HG03135 (cell line): ENCODE results near the gene IGSF22.

Experiments
- ATAC-seq: cut with Tn5 transposase; IDR thresholded peaks from one replicate; pipeline ENCODE4 v1.9.1; 2021; ENCODE audit warnings: mild to moderate bottlenecking, moderate library complexity; ENCODE audit not compliant: unreplicated experiment

IGSF22 gene

DNA sequence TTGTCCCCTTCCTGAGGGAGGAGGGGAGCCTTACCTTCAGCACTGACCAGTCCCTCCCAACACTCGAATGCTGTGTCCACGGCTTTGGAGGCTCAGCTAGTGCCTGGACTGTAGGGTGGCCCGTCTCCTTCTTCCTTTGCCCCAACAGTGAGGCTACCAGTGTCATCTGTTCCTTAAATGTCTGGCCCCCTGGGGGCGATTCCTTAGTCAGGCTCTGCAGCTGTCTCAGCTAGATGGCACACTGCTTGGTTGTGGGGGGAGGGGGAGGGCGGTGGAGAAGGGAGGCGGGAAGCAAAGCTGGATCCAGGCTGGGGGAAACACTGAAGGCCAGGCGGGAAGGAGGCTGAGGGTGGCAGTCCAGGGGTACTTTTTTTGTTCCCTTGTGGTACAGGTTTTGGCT, at the start of gene IGSF22:
TSS of gene IGSF22 (minus strand) at position 149 of the 400 bp plus-strand sequence. CDS start 1,952 bp downstream, outside the sequence.
- no peak for ATAC-seq

DNA sequence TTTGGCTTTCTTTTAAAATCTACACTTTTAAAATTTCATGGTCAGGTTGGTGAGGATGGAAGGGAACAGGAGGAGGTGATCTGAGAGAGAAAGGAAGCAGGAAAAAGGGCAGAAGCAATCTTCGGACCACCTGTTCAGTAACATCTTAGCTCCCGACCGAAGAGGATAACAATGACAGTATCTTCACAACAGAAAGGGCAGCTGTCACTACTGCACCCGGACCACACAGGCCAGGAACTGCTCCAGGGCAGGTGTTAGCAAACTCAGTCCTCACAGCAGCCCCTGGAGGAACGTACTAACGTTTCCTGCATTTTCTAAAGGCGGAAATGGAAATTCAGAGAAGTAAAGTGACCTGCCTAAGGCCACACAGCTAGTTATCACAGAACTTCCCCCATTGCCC, 48.8 kb upstream of the IGSF22 start:
- ATAC-seq = no peak

DNA sequence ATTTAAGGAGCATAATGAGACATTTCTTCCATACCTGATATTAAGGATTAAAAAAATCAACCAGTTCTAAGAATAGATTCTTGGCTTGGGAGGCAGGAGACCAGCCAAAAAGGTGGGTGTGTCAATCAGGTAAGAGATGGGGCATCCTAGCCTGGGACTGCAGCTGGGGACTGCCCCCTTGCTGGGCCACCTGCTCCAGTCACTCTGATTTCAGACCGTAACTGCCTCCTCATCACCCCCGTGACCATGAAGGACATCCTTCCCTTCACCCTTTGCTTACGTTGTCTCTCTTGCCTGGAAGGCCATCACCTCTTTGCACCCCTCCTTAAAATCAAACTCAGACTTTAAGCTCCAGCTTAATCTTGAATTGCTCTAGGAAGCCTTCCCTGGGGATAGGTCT, 47.7 kb upstream of the IGSF22 start:
- no peak for ATAC-seq

DNA sequence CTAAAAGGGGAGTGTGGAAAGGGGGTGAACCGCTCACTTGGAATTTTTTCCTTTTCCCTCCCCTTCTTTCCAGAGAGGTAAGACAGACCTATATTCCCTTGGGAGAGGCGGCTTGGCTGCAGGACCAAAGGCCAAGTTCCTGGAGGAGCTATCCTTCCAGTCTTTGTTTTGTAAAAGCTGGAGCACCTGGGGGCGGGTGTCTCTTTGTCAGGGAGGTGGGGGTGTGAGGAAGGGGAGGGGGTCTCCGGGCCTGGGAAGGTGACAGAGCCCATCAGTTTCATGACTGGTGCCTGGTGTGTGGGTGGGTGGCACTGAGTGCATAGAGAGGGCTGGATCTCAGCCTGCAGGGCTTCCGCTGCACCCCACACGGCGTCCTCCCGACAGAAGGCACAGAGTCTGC, 47.1 kb upstream of the IGSF22 start:
- ATAC-seq = no peak

DNA sequence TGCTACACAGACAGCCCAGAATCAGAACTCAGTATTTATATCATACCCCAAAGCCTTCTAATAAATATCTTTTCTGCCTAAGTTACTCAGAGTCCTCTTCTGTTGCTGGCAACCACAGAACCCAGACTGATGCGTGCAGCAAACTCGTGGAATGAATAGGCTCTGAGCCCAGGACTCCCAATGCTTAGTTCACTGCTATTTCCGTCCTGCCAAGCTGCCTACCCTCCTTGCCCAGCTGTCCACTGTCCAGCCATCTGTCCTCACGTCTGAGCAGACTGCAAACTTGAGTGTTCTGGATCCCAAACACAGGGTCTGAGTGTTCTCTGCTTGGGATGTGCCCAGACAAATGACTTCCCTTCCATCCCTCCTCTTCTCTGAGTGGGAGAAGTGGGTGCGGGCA, 46.2 kb upstream of the IGSF22 start:
- no peak for ATAC-seq

DNA sequence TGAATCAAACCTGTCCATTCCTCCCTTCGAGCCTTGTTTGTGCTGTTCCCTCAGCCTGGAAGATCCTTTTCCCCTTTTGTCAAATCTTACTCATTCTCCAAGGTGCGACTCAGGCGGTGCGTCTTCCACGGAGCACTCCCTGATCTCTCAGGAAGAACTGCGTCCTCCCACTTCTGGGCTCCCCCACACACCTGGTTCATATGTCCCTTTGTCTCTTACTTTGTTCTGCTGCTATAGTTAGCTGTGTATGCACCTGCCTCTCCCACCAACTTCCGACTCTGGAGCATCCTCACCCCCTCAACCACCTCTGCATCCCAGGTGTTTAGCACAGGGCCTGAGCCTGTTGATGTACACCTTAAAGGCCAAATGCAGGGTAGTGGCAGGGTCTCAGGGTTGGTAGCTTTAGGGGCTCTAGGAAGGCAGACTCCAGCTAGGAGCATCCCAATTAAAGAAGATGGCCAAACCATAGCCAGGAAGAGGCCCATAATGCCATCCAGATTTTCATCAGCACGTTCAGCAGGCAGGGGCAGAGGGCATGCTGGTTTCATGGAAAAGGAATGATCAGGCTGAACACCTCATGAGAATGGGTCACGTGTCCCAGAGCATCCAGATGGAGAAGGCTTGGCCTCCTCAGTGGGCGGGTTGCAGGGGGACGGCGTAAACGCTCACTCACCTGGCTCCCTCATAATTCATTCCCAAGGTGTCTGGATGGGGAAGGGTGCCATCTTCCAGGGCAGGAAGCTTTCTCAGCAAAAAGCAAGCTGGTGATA, 45.5 kb upstream of the IGSF22 start:
- ATAC-seq = no peak

DNA sequence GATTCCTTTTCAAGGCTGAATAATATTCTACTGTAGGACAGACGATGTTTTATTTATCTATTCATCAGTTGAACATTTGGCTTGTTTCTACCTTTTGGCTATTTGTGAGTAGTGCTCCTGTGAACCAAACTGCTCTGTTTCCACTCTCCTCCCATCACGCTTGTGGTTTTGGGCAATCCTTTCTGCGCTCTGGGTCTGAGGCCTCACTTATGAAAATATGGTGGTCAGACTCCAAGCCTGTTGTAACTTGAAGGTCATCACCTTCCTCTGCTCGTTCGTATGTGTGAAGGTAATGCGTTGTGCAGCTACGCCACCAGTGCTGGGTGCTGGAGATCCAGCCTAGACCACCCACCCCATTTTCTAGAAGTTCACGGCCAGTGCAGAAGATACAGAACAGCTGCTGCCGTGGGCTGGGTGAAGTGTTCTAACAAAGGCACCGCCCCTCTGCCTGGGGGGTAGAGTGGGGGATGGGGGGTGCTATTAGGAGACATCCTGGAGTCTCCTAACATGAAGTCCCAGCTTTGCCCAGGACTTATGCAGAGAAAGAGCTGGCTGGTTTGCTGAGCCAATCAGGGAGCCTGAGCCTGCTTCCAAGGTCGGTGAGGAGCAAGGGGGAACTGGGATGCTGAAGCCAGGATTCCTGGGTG, 44.6 kb upstream of the IGSF22 start:
- ATAC-seq = no peak

DNA sequence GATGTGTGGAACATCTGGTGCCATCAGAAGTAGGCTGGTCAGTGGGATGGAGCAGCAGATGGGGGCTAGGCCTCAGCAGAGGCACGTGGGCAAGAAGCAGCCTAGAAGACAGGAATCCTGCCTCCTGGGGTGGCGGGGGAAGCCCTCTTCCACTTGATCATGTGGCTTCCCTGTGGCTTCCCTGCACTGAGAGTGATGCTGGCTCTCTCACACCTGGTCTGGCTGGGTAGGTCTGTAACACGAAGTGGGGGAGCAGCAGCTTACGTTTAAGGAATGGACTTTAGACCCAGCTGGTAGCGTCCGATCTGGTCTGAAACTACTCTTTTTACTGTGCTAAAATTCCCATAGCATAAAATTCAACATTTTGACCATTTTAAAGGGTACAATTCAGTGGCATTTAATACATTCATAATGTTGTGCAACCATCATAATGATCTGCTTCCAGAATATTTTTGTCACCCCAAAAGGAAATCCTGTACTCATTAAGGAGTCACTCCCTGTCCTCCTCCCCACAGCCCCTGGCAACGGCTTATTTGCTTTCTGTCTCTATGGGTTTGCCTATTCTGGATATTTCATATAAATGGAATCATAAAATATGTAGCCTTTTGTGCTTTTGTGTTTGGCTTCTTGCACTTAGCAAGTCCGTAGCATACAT, 43.9 kb upstream of the IGSF22 start:
- peak; percentile 66 for ATAC-seq

DNA sequence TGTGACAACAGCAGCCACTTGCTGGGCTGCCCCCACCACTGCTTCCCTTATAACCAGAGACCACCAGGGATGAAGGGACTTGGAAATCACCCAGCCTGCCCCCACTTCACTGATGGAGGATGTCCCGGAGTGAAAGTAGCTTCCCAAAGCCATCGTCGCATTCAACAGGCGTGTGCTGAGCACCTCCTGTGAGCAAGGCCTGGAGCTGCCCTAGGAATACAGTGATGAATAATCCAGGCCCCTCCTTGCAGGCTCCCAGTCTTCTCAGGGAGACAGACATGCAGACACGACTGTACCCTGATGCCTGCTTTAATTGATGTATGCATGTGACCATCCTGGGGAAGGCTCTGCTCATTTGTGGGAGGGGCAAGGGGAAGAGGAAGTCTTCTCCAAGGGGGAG, 43.0 kb upstream of the IGSF22 start:
- ATAC-seq = no peak

DNA sequence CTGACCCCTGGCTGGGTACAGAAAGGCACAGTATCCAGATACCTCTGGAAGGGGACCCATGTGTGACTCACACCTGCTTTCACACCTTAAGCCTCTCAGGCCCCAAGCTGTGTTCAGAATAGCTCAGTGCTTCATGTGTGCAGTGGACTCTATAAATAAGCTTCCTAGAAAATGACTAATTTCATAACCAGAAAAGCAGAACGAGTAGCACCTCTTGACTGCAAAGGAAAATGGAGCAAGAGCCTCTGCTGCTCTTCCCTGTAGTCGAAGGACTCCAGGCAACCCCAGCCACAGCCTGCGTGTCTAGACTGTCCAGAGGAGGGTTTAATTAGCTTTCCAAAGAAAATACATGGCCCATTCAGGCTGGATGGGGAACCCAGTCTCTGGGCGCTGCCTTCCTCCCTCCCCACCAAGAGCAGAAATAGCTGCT, 42.5 kb upstream of the IGSF22 start:
- peak; percentile 77 for ATAC-seq

DNA sequence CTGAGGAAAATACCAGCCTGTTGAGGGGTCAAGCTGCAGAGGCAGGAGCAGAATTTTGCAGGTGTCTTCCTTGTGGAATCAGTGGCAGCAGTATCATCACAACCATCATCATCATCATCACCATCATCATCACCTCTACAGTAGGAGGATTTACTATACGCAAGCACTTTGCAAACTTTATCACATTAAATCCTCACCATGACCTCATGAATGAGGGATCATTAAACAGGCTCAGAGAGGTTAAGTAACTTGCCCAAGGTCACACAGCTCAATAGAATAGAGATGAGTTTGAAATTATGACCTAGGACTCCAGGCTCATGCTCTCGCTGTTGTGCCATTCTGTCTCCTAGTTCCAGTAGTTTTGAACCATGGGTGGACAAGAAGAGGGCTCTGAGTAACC, 40.0 kb upstream of the IGSF22 start:
- ATAC-seq = no peak

DNA sequence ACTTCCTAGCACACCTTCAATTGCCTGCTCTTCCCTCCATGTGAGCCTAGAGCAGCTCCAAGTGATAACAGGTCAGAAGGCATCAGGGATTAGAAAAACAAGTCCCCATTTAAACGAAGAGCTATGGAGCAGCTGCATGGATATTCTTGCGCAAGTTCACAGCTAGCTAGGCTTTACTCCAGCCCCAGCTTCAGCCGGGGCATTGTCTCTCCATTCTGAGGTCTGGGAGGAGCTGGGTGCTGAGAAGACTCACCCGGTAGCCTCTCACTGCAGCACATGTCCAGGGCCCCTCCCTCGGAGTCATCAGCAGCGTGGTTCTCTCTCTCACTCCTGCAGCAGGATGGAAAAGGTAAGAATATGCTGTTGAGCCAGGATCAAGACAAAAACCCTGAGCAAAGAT, 39.6 kb upstream of the IGSF22 start:
- no peak for ATAC-seq

DNA sequence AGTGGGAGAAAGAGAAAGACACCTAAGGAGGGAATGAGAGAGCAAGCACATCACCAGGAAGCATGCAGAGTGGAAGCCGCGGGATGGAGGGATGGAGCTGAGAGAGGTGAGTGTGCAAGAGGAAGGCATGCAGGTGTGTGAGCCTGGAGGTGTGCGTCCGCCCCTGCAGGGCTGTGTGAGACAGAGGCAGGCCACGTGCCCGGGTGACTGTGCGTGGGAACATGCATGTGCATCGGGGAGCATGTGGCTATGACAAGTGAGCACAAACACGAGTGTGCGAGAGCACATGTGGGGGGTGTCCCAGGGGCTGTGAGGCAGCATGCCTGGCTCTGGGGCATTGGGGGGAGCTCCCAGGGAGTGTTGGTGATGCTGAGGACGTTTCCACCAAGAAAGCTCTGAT, 35.8 kb upstream of the IGSF22 start:
- ATAC-seq = no peak

DNA sequence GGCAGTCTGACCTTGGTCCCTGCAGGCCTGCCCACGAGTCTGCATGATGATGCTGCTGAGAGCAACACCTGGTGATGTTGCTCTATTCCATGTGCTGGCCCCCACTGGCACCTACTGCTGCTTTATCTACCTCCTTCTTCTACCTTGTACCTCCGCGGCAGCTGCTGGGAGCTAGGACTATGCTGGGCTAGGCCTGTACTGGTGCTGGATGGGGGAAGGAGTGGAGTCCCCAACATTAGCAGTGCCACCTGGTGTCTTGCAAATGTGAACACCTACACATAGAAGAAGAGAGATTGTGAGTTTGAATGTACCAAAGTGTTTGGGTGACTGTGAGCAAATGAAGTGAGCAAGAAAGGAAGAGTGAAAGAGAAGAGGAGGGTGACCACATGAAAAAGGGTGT, 35.2 kb upstream of the IGSF22 start:
- no peak for ATAC-seq

DNA sequence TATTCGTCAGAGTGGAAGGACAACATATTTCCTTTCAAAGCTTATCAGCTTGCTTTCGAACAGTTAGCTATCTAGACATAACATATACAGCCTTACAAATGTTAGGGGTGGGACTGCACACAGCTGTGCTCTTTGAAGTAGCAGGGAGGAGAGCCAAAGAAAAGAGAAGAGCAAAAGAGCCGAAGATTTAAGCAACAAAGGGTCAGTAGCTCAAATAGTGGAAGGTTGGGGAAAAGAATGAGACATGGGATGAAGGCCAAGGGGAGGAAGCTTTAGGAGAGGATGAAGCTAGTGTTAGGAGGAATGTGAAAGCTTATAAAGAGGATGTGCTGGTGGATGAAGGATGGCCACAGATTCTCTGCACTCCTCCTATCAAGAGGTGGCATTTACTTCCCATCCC, 31.8 kb upstream of the IGSF22 start:
- no peak for ATAC-seq

DNA sequence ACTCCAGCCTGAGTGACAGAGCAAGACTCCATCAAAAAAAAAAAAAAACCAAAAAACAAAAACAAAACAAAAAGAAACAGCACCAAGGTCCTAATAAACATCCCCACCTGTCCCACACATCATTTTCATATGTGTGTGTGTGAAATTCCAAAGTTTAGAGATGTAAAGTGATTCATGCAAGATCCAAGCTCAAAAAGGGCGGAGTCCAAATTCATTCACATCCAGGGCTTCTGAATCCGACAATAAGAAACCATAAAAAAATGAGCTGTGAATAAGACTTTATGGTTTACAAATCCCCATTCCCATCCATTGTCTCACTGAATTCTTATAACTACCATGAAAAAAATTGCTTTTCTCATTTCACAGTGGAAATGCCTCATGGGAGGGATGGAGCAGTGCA, 30.9 kb upstream of the IGSF22 start:
- ATAC-seq = no peak

DNA sequence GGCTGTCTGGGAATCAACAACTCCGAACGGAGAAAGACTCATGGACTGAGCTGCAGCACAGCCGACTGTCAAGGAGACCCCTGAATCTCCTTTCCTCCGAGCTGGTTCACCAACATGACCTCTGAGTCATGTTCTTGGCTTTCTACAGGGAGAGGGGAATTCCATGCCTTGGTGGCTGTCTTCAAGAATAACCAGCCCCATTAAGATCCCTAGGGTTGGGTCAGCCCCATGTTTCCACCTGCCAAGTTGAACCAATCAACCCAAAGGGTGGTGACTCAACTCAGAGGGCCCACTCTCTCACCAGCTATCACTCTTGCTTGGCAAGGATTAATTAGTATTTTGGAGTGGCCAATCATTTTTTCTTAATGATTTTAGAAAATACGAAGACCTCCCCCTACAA, 28.3 kb upstream of the IGSF22 start:
- no peak for ATAC-seq

DNA sequence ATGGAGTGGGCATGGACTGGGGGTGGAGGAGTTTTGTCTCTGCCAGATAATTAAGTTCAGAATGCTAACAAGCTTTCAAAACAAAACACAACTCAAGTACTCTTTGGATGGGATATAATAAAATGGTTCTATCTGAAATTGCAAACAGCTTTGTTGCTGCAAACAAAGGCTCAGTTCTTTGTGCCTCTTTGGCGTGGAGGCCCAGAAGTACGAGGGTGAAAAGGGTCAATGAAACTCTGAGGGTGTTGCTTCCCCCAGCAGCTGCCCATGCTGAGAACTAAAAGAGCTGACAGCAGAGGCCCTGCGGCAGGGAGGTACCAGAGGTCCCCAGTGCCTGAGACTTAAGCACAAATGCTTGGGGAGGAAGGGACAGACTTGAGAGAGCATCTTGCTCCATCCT, 26.5 kb upstream of the IGSF22 start:
- ATAC-seq = no peak

DNA sequence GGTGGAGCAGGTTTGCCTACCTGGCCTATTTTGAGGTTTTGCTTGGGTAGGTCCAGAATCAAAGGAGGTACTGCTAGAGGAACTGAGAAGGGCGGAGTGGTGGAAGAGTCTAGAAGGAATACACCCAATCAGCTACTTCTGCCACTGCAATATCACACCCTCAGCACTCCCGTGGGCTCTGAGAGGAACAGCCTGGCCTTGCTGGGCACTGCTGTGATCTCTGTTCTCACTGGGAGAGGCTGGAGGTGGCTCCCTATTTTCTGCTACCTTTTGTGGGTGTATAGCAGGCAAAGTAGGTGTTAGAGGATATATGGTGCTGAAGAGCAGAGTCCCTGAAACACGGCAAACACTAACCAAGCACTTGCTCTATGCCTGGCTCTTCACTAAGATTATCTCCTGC, 25.0 kb upstream of the IGSF22 start:
- ATAC-seq = no peak

DNA sequence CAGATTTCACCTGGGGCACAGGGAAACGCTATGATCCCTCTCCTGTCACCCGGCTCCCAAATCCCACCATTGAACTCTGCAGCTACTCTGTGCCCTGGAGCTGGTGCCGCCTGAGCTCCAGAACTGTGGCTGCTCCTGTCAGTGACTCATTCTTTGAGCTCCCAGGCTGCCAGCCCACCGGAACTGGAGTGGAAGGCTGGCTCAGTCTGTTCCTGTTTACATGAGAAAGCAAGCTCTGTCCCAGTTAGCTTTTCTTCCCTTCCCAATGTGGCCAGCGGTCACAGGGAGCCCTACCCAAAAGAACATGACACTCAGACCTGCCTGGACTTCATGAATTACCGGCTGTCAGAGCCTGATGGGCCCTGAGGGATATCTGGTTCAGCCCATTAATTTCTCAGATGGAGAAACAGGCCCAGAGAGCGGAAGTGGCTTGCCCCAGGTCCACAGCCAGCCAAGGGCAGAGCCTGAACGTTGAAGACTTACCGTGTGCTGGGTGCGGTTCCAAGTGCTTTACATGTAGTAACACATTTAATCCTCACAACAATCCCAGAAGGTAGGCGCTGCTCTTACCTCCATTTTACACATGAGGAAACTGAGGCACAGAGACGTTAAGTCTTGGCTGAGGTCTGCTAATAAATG, 23.8 kb upstream of the IGSF22 start:
- ATAC-seq = no peak

DNA sequence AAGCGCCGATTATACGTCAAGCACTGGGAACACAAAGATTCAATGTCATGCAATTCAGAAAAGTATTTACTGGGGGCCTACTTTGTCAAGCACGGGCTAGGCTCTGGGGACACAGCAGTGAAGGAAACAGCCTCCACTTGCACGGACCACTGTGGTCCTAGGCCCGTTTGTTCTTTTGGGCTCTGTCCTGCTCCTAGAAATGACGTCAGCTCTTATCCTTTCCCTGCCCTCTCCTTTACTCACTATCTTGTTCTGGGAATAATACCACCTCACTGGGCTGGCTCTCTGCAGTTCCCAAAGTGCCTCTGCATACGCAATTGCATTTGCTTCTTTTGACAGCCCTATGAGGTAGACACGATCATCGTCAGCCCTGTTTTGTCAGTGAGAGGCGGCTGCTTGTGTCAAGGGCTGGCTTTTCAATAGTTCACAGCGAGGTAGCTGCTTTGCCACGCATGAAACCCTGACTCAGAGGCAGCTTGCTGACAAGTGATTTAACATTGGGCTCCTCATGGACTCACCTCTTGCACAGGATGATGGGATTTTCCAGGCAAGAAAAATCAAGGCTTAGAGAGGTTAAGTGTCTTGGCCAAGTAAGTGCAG, 22.9 kb upstream of the IGSF22 start:
- ATAC-seq = no peak
